ENCODE results near the gene TRPC4. TPM values are rescaled to one million over a fixed set of nuclear protein-coding genes. Genes with fewer than 3 reads are reported as not detected.

Gene TRPC4
- polyA plus RNA-seq, 12 donors = 0.62 to 2.4 (median 1.1) TPM; not detected in 2

DNA sequence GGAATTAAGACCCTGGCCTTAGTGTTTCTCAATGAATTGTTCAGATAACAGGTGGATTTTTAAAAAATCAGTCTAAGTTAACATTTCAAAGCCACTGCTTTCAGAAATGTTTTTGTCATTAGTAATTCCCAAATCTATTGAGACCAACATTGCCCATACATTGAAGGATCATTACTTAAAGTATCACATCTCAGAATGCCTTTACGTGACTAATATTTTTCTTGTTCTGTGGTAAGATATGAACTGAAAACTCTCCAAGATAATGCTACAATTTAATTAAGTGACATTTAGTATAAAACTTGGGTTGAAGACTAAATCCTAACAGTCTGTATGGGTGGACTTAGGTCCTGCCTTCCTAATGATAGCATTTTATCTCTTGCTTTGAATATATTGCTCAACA lies 211.6 kb downstream of the TRPC4 start:
- DNase-seq = no peak

DNA sequence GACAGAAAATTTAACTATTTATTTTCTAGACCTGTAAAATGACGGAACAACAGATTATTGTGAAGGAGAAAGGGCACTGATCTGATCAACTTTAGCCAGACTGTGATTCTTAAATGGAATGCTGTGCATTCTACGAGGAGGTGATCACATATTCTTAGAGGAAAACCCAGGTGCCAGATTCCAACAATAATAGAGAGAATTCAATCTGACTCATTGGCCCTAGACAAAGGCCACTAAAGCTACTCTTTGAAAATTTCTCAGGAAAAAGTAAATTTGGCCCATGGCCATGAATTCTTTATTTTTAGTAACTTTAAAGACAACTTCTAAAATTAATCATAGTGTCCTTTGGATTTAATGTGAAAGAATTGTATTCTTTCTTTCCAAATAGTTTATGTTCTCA lies 212.4 kb downstream of the TRPC4 start:
- DNase-seq = no peak

GRCh38 chr13:37656247-37656940 lies 213.2 kb downstream of the TRPC4 start:
- DNase-seq = no peak

DNA sequence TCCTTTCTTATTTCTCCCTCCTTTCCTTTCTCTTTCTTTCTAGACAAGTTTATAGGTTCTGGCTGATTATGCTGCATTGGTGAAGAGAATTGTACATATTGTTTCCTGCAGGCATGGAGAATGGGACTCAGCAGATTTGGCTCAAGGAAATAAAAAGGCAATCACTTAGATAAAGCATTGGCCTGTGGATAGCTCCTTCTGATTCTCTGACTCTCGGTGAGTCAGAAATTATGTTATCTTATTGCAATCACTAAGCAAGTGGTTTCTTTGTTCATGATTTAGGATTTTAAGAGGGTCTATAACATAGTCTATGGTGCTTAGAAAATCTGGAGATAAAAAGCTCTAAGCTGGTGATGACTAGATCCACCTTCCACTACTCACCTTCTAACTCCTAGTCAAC lies 217.0 kb downstream of the TRPC4 start:
- no peak for DNase-seq

DNA sequence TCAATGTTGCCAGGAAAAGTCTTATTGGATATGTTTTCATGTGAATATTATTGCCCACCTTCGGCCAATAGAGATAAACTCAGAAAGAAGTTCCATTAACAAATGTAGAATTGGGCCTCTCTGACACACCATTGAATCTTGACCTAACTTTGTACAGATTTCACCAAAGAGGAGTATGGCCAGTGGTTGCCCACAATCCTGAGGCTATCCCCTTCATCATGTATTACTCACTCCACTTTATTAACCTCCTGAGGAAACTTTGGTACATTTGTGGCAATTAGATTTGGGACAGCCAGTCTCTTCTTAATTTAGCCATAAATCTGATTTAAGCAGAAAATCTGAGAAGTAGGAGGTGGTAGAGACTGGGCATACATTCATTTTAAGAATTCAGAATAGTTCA lies 217.7 kb downstream of the TRPC4 start:
- DNase-seq = no peak

DNA sequence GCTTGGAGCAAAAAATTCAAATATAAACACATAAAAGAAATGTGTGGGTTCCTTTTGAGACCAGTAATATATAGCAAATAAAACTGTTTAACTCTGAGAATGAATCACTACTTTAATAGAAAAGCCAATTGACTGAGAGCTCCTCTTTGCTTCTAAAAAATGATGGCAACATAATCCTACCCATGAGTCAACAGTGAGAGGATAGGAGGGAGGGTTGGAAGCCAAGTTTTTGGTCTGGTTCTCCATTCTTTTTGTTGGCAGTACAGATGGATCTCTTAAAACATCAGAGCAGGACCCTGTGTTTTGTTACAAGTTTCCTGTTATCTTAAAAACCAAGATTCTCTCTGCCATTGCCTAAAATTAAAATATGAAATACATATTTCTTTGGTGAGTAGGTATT lies 221.0 kb downstream of the TRPC4 start:
- no peak for DNase-seq

- DNase-seq = no peak
Observed at GRCh38 chr13:37647031-37647650, 222.4 kb downstream of the TRPC4 start.

DNA sequence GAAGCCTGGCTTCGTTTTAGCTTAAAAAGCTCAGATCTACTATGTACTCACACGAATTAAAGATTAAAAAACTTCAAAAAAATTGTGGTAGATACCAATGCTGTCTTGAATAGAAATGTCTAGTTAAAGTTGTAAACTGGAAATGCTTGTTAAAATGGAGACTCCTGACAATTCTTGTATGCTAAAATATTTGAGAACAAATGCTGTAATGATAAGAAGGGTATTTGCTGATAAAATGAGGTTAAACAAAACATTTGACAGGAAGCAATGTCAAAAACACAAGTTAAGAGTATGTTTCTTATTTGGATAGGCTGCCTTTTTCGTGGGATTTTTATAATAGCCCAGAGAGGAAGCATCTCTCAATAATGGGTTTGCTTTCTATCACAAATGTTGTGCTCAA lies 223.0 kb downstream of the TRPC4 start:
- DNase-seq = no peak

DNA sequence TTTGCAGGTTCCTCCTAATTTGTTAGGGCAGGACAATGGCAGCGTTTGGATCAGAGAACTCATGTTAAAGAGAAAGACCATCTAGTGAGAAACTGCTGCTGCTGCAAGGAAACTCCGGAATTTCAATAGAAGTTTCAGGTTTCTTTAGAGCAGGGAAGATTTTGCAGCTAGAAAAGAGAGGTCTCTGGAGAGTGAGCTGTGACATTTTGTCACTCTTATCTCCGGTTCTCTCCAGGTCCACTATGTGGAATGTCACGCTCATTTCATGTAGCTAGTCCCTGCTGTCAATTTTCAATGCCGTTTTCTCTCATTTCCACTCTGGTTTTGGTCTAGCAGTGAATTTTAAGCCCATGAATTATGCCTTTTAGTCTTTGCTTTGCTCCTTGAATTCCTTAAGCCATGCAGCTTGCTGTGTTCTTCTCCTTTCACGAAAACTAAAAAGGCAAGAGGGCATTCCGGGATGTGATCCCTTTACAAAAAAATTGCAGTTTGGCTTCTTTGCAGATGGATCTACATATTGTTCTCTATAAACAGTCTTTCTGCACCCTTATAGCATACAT lies 224.3 kb downstream of the TRPC4 start:
- DNase-seq = no peak

DNA sequence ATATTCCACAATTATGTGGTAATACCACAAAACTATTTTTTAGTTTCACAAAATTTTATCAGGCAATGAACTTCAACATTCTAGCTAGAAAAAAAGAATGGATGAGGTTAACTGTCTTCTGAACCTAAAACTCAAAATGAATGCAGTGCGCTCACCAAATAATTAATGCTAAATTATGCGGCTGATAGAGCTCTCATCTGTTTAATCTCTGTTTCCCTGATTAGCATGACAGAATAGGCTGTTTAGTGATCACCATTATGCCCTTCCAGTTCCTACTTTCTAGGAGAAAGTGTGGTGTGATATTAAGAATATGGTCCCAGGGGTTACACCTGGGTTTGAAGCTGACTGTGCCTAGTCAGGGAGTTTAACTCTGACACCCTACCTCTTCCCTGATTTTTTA lies 228.2 kb downstream of the TRPC4 start:
- DNase-seq = no peak

- no peak for DNase-seq
Observed at GRCh38 chr13:37640499-37640898, 229.1 kb downstream of the TRPC4 start.

GRCh38 chr13:37636701-37637100 lies 232.9 kb downstream of the TRPC4 start:
- no peak for DNase-seq

DNA sequence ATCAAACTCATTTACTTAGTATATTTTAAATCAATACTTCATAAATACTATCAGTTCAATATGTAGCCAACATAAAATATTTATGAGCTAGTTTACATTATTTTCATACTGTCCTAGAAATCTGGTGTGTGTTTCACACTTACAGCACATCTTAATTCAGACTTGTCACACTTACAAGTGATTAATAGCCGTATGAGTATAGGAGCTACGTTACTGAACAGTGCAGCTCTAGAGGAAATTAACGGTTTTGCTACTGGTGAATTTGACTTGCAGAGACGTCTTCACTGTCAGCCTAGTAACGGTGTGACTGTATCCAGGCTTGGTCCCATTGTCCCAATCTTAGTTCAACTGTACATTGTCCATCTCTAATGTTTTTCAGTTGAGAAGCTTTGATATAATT lies 237.3 kb downstream of the TRPC4 start:
- DNase-seq = no peak

DNA sequence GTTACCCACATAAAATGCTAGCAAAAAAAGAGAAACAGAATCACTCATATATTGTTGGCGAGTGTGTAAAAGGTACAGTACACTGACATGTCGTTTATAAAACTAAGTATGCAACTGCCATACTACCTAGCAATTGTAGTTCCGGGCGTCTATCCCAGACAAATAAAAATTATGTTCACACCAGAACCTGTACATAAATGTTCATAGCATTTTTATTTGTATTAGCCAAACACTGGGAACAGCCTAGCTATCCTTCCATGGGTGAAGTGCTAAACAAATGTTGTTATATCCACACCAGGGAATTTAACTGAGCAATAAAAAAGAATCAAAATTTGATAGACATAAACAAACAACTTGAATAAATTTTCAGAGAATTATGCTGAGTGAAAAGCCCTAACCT lies 242.1 kb downstream of the TRPC4 start:
- no peak for DNase-seq

- no peak for DNase-seq
Observed at GRCh38 chr13:37621811-37622361, 247.7 kb downstream of the TRPC4 start.

DNA sequence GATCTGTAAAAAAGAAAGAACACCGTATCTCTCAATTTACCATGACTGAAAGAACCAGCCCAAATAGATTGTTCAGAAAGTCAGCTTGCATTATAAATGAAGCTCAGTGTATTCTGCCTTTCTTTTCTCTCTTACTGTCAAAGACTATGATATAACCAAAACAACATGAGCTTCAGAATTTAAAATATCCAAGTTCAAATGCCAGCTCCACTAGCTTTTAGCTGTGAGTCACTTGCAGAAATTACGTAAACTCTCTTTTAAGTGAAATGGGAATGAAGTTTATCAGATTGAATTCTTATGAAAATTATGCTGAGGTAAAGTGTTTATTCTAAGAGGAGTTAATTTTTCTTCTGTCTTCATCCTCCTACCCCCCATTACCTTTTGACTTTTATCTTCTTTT lies 251.0 kb downstream of the TRPC4 start:
- DNase-seq = no peak

- no peak for DNase-seq
Observed at GRCh38 chr13:37617173-37617572, 252.4 kb downstream of the TRPC4 start.

- DNase-seq = no peak
Observed at GRCh38 chr13:37616131-37616530, 253.4 kb downstream of the TRPC4 start.

DNA sequence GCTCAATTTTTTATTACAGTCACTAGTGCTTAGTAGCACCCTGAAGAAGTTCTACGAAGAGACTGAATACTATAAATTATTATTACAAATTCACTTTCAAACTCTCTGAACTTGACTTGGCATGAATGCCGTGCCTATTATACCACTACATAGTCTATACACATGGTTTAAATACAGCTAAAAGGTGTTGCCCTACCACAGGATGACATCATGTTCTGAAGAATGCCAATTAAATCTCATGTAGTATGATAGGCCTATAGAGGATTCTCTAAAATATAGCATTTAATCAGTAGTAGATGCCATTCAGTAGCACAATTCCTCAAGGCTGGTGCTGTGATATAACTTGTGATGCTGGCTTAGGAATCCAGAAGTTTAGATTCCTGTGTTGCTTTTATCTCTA lies 254.3 kb downstream of the TRPC4 start:
- DNase-seq = no peak

GRCh38 chr13:37613638-37614037 lies 255.9 kb downstream of the TRPC4 start:
- no peak for DNase-seq

DNA sequence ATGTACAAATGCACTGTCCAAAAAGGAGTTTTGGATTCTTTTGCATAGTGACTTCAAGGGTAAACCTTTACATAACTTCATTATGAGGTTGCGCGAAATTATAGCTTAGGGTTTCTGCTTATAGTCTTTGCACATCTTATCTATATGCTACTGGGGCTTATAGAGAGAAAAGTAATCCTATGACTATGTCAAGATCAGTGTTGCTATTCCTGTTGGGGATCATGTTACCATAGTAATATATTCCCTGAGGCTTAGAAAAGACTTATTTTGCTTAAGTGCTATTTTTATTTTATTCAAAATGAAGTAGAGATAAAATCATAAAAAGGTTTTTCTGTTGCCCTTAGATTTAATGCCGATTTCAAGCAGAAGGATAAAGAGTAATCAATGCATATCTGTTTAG lies 256.3 kb downstream of the TRPC4 start:
- no peak for DNase-seq

GRCh38 chr13:37608750-37609339 lies 260.7 kb downstream of the TRPC4 start:
- no peak for DNase-seq
